Heart left ventricle (tissue), 16 donors: Measurements from ENCODE around the gene ACVR2A. TPM values are rescaled to one million over a fixed set of nuclear protein-coding genes. Genes with fewer than 3 reads are reported as not detected.

Experiments
- ATAC-seq, 4 donors: fragments of 200-7000 bp; cut with Tn5 transposase; one replicate each; pipeline ENCODE4 v1.9.1; 2020 to 2022; ENCODE audit warnings: moderate library complexity in 4 of 4, mild to moderate bottlenecking in 3 of 4, moderate number of reproducible peaks in 1 of 4
- DNase-seq, 5 donors: peaks; one replicate each; pipeline ENCODE4 v3.0.0-alpha.2; 2020
- H3K27ac ChIP-seq, 12 donors: fragments of 200-600 bp; sonication (generic) in 4 of 12; one replicate each; pipeline versions ENCODE4 v1.5.0 to v1.8.0; 2016 to 2022; ENCODE audit warnings: mild to moderate bottlenecking in 2 of 12
- H3K27me3 ChIP-seq, 9 donors: fragments of 200-600 bp; sonication (generic) in 2 of 9; one replicate each; pipeline versions ENCODE4 v1.5.1 to v1.8.0; 2016 to 2022; ENCODE audit warnings: mild to moderate bottlenecking in 3 of 9
- H3K36me3 ChIP-seq, 9 donors: fragments of 200-600 bp; sonication (generic) in 2 of 9; one replicate each; pipeline versions ENCODE4 v1.5.0 to v1.8.0; 2018 to 2022; ENCODE audit warnings: mild to moderate bottlenecking in 2 of 9
- H3K4me1 ChIP-seq, 12 donors: fragments of 200-600 bp; sonication (generic) in 4 of 12; one replicate each; pipeline versions ENCODE4 v1.5.0 to v1.8.0; 2016 to 2022; ENCODE audit warnings: mild to moderate bottlenecking in 3 of 12
- H3K4me3 ChIP-seq, 12 donors: fragments of 200-600 bp; sonication (generic) in 4 of 12; one replicate each; pipeline versions ENCODE4 v1.5.0 to v1.8.0; 2017 to 2022; ENCODE audit warnings: mild to moderate bottlenecking in 9 of 12, moderate library complexity in 4 of 12
- H3K9me3 ChIP-seq, 12 donors: fragments of 200-600 bp; sonication (generic) in 4 of 12; one replicate each; pipeline versions ENCODE4 v1.5.0 to v1.8.0; 2016 to 2022; ENCODE audit warnings: mild to moderate bottlenecking in 1 of 12
- CTCF ChIP-seq, 12 donors: fragments of 200-600 bp; sonication (generic) in 4 of 12; IDR thresholded peaks; one replicate each; pipeline versions ENCODE4 v1.5.0 to v1.8.0; 2018 to 2022; ENCODE audit warnings: antibody characterized with exemption in 12 of 12, mild to moderate bottlenecking in 5 of 12
- POLR2A ChIP-seq, 2 donors: fragments of 450-650 bp; IDR thresholded peaks; one replicate each; pipeline ENCODE4 v1.6.1; 2017; ENCODE audit warnings: antibody characterized with exemption in 2 of 2, mild to moderate bottlenecking in 2 of 2, moderate library complexity in 2 of 2
- WGBS, 4 donors: extraction: QIAGEN DNeasy Blood & Tissue Kit in 2 of 4; methylation state at CpG; one replicate each; pipeline versions ENCODE4 v1.1.5 to v1.1.7; 2013 to 2018; 5-methylcytosine and 5-hydroxymethylcytosine counted together
- intact Hi-C, 10 donors: fragments of 100-400 bp; cut with DNase I; formaldehyde crosslinking; loops; one replicate each; pipeline versions ENCODE4 v1.11.1 to v1.14.2; 2022
- long read RNA-seq, 3 donors: library from polyadenylated mRNA; unstranded; transcript quantifications; one replicate each; pipeline ENCODE4 v2.0.0, GENCODE V29; 2020 to 2021
- polyA plus RNA-seq, 2 donors: library from polyadenylated mRNA; stranded (reverse); fragments of 200-250 nt; gene quantifications; one replicate each; pipeline ENCODE4 v1.2.3, GENCODE V29; 2013
- total RNA-seq, 9 donors: library from RNA; depleted of rRNA in 2 of 9; stranded (reverse); fragments of >200 nt in 2 of 9; fragmentation: NEBNext Ultra II Directional in 3 of 9; extraction: Animal tissue kit (Norgen Biotek cat#: 25700) in 3 of 9; gene quantifications; one replicate each; pipeline versions ENCODE4 v1.1.0 to v1.2.4, GENCODE V29; 2016 to 2023
- donor health status: ischemic (EF 13 %, LVEDD 7.1; RV severe dilation, severe dysfunction).
- donor health status: healthy with polysubstance abuse.
- donor health status: DM: no; HTN: yes; CAD: no.
- donor health status: DM: no; HTN: no; CAD: no.
- donor health status: ischemic (EF 25% LVEDD 6.9; RV normal size, moderate dysfunction).
- donor health status: ischemic (EF 25% LVEDD 5.7; RV mildly dilated, moderate dysfunction).
- donor health status: healthy.
- donor health status: DM: yes; HTN: yes; CAD: no.
- donor health status: ischemic (EF 35%, LVEDD 5.7; RV mildly dilated, moderate dysfunction).
- donor health status: nonischemic (EF 11% LVEDD 7.7; RV severe dilation, severe dysfunction).
- donor health status: DM: yes; HTN: yes; CAD: no.
- donor health status: PGD.
- donor health status: ischemic (EF 29% LVEDD 5.4; RV normal size, mild dysfunction).
- donor health status: nonischemic (EF 23%, LVEDD 6.1; RV moderate dilation, normal function).

Gene ACVR2A
- total RNA-seq (10 to 100 TPM in 6 of 9 donors, 1 to 10 TPM in 3; 7.8 to 13.4 (median 11.4) TPM), polyA plus RNA-seq (1 to 10 TPM; 2.6 to 3.3 TPM)
- long read RNA-seq, donor 1, partial matches to known transcripts = 0 of 5 reads
- long read RNA-seq, donor 1, other reads (novel, unspliced or antisense) = 4 of 5 reads
- long read RNA-seq, donor 2, full-length matches to known transcripts = 1 of 6 reads
- long read RNA-seq, donor 2, partial matches to known transcripts = 2 of 6 reads
- long read RNA-seq, donor 2, other reads (novel, unspliced or antisense) = 3 of 6 reads
- long read RNA-seq, donor 3, full-length matches to known transcripts = 1 of 2 reads
- long read RNA-seq, donor 3, partial matches to known transcripts = 1 of 2 reads
- long read RNA-seq, donor 3, other reads (novel, unspliced or antisense) = 0 of 2 reads

- TF ChIP-seq POLR2A (IDR thresholded peaks at IDR 0.05) = no peak
- no peak for TF ChIP-seq CTCF (IDR thresholded peaks at IDR 0.05)
- WGBS, 4 donors = 0 to 1% (median 0%) methylated on average over 35 to 50 of the region's 51 CpGs
- intact Hi-C loops = loop anchor here in 7 of 10 donors (5.0 to 10.0 kb wide), 8 partner anchors 37 to 763 kb away; partner anchors contain the start of genes MBD5 (in 1 of the 7) and ORC4 (in 1 of the 7)
- ATAC-seq (peak in 3 of 4 donors; percentile 23 to 49 (median 32)), DNase-seq (peak; percentile 33 to 70 (median 38))
- H3K36me3 ChIP-seq = no peaks in the 10 kb centered on the region
- H3K4me1 ChIP-seq = peaks cover 0 to 42% (median 21%) of the 10 kb centered on the region in 12 donors
- peak within 1 kb of the TSS; percentile 71 to 94 (median 80) for H3K4me3 ChIP-seq
- no peaks in the 10 kb centered on the region for H3K9me3 ChIP-seq
- peak within 1 kb of the TSS; percentile 91 to 98 (median 97) for H3K27ac ChIP-seq
- peaks cover 0 to 5% (median 0%) of the 10 kb centered on the region in 9 donors for H3K27me3 ChIP-seq
Measured at GRCh38 chr2:147844697-147845410, at the start of gene ACVR2A. ACVR2A (plus strand) TSS chr2:147845029; CDS start chr2:147845153, 124 bp downstream.

GRCh38 chr2:147800316-147800715 lies 44.5 kb upstream of the ACVR2A start:
- intact Hi-C loops = no loop called here
- no peaks in the 10 kb centered on the region for H3K36me3 ChIP-seq
- DNase-seq (no peak), ATAC-seq (no peak)
- TF ChIP-seq POLR2A (IDR thresholded peaks at IDR 0.05) (no peak), CTCF (IDR thresholded peaks at IDR 0.05) (no peak)
- no peak overlapping the region for H3K4me3 ChIP-seq
- WGBS, 4 donors = 46 to 92% (median 55%) methylated on average over 2 of the region's 2 CpGs
- no peaks in the 10 kb centered on the region for H3K9me3 ChIP-seq
- no peaks in the 10 kb centered on the region for H3K4me1 ChIP-seq
- no peaks in the 10 kb centered on the region for H3K27me3 ChIP-seq
- H3K27ac ChIP-seq = no peak overlapping the region

- no peak for ATAC-seq
Measured at GRCh38 chr2:147806846-147807245, 38.0 kb upstream of the ACVR2A start.

More at GRCh38 chr2:147806846-147807245, 38.0 kb upstream of the ACVR2A start:
- no peak for DNase-seq
- TF ChIP-seq CTCF (IDR thresholded peaks at IDR 0.05) (no peak), POLR2A (IDR thresholded peaks at IDR 0.05) (no peak)
- intact Hi-C loops = no loop called here
- 54 to 79% (median 66%) methylated on average over 1 of the region's 1 CpG for WGBS, 4 donors
- no peaks in the 10 kb centered on the region for H3K27me3 ChIP-seq
- no peak overlapping the region for H3K27ac ChIP-seq
- no peak overlapping the region for H3K4me3 ChIP-seq
- H3K36me3 ChIP-seq = no peaks in the 10 kb centered on the region
- no peaks in the 10 kb centered on the region for H3K4me1 ChIP-seq
- H3K9me3 ChIP-seq = no peaks in the 10 kb centered on the region
